HL-60 (cell line): Measurements from ENCODE around the gene PLAC8.

Experiments
- DNase-seq, 2 experiments: peaks; one replicate each; pipeline ENCODE4 v3.0.0-alpha.2; 2010 to 2020; ENCODE audit warnings: low read depth in 1 of 2, low spot score in 1 of 2
- H3K27ac ChIP-seq: fragments of 250-450 bp; sonication (Bioruptor Pico); replicated peaks from 2 replicates; pipeline ENCODE4 v1.5.1; 2020; ENCODE audit warnings: mild to moderate bottlenecking, moderate library complexity
- H3K27me3 ChIP-seq: fragments of 250-450 bp; sonication (Bioruptor Pico); 2 replicates; pipeline ENCODE4 v1.5.1; 2021; ENCODE audit warnings: mild to moderate bottlenecking, moderate library complexity; ENCODE audit not compliant: insufficient read depth, poor library complexity, severe bottlenecking
- H3K4me3 ChIP-seq: replicated peaks from 2 replicates; pipeline ENCODE4 v1.5.1; 2011; ENCODE audit warnings: mild to moderate bottlenecking, control low read depth, low read length; ENCODE audit not compliant: insufficient read depth
- GABPA ChIP-seq: IDR thresholded peaks from 2 replicates; pipeline ENCODE4 v1.6.1; 2012; ENCODE audit warnings: low read depth
- POLR2AphosphoS5 ChIP-seq: IDR thresholded peaks from 2 replicates; pipeline ENCODE4 v1.6.1; 2012; ENCODE audit warnings: low read depth
- SPI1 ChIP-seq: IDR thresholded peaks from 2 replicates; pipeline ENCODE4 v1.6.1; 2012; ENCODE audit warnings: low read depth, mild to moderate bottlenecking, borderline replicate concordance
- TF ChIP-seq, protein P1 (sequence below): IDR thresholded peaks from 2 replicates; pipeline ENCODE4 v1.6.1; 2012; ENCODE audit warnings: low read depth; ENCODE audit not compliant: insufficient replicate concordance
- TF ChIP-seq, protein P2 (sequence below): IDR thresholded peaks from one replicate; pipeline ENCODE4 v1.5.1; 2011; ENCODE audit warnings: low read length, control low read depth, inconsistent platforms; ENCODE audit not compliant: insufficient read depth

Gene PLAC8

DNA sequence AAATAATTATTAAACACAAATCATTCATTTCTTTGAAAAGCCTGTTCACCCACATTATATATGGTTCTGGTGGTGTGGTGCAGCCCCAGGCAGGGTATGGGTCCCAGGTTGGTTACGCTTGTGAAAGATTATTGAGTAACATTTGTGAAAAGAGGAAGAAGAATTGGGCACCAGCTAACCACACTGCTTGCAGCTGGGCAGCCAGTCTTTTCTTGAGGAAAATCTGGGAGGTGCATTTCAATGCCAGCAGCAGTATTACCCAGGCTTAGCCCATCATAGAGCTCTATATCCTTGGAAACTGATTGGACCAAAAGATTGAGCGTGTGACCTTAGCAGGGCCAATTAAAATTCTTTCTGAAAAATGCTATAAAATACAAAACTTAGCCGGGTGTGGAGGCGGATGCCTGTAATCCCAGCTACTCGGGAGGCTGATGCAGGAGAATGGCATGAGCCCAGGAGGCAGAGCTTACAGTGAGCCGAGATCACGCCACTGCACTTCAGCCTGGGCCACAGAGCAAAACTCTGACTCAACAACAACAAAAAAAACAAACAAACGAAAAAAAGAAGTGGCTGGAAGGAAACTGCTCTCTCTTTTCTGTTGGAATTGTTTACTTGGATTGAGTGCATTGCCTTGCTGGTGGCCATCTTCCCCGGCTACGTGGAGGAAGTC, 9.7 kb upstream of the PLAC8 start:
- Histone ChIP-seq H3K27ac (peak overlapping the region; percentile 90), H3K27me3 (no peaks in the 10 kb centered on the region), H3K4me3 (no peak overlapping the region)
- TF ChIP-seq POLR2AphosphoS5 (peak; percentile 95), SPI1 (peak; percentile 80; the same call in 1 of the 2 replicates)
- TF ChIP-seq, protein P1, sequence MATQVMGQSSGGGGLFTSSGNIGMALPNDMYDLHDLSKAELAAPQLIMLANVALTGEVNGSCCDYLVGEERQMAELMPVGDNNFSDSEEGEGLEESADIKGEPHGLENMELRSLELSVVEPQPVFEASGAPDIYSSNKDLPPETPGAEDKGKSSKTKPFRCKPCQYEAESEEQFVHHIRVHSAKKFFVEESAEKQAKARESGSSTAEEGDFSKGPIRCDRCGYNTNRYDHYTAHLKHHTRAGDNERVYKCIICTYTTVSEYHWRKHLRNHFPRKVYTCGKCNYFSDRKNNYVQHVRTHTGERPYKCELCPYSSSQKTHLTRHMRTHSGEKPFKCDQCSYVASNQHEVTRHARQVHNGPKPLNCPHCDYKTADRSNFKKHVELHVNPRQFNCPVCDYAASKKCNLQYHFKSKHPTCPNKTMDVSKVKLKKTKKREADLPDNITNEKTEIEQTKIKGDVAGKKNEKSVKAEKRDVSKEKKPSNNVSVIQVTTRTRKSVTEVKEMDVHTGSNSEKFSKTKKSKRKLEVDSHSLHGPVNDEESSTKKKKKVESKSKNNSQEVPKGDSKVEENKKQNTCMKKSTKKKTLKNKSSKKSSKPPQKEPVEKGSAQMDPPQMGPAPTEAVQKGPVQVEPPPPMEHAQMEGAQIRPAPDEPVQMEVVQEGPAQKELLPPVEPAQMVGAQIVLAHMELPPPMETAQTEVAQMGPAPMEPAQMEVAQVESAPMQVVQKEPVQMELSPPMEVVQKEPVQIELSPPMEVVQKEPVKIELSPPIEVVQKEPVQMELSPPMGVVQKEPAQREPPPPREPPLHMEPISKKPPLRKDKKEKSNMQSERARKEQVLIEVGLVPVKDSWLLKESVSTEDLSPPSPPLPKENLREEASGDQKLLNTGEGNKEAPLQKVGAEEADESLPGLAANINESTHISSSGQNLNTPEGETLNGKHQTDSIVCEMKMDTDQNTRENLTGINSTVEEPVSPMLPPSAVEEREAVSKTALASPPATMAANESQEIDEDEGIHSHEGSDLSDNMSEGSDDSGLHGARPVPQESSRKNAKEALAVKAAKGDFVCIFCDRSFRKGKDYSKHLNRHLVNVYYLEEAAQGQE: no peak
- TF ChIP-seq, protein P2, sequence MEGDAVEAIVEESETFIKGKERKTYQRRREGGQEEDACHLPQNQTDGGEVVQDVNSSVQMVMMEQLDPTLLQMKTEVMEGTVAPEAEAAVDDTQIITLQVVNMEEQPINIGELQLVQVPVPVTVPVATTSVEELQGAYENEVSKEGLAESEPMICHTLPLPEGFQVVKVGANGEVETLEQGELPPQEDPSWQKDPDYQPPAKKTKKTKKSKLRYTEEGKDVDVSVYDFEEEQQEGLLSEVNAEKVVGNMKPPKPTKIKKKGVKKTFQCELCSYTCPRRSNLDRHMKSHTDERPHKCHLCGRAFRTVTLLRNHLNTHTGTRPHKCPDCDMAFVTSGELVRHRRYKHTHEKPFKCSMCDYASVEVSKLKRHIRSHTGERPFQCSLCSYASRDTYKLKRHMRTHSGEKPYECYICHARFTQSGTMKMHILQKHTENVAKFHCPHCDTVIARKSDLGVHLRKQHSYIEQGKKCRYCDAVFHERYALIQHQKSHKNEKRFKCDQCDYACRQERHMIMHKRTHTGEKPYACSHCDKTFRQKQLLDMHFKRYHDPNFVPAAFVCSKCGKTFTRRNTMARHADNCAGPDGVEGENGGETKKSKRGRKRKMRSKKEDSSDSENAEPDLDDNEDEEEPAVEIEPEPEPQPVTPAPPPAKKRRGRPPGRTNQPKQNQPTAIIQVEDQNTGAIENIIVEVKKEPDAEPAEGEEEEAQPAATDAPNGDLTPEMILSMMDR: no peak
- peak; percentile 95 for DNase-seq

DNA sequence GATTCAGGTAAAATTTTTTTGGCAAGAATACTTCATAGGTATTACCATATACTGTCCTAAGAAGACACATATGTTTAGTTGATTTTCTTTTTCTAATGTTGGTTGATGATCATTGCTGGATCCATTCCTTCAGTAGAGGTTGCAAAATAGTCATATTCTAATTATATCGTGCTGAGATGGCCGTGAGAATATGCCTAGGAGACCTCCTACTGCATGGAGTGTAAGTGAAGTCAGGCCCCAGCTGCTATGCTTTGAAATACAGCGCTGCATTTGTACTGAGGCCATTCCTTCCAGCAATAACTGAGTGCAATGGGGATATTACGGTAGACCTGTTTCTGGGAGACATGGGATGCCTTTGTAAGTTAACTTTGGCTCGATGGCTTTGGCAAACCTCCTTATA, 6.7 kb upstream of the PLAC8 start:
- no peaks in the 10 kb centered on the region for H3K27me3 ChIP-seq
- H3K27ac ChIP-seq: 0 out of 2 replicates have a peak overlapping the region, but pooled peaks have one; percentile 12
- no peak for DNase-seq
- no peak overlapping the region for H3K4me3 ChIP-seq
- TF ChIP-seq, protein P1: no peak
- TF ChIP-seq, protein P2: no peak
- no peak for TF ChIP-seq SPI1
- TF ChIP-seq GABPA: no peak
- no peak for TF ChIP-seq POLR2AphosphoS5

DNA sequence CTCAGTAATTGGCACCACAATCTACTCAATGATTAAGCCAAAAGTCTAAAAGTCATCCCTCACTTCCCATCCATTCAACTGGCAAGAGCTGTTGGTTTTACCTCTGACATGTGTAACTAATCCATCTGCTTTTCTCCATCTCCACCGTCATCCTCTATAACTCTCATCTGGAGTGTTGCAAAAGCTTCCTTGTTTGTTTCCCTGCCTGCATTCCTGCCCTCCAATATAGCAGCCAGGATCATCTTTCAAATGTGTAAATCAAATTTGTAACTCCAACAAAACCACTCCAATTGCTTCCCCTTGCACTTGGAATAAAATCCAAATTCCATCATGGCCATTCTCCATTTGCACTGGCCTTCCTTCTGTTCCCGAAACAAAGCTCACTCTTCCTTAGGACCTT, 4.3 kb upstream of the PLAC8 start:
- TF ChIP-seq GABPA: no peak
- TF ChIP-seq SPI1: no peak
- TF ChIP-seq, protein P2: no peak
- no peak for TF ChIP-seq POLR2AphosphoS5
- TF ChIP-seq, protein P1: no peak
- H3K27me3 ChIP-seq: no peaks in the 10 kb centered on the region
- no peak overlapping the region for H3K4me3 ChIP-seq
- H3K27ac ChIP-seq: no peak overlapping the region
- no peak for DNase-seq
